GM18508 (cell line): ENCODE data around the gene SNED1.

Experiments used
- ATAC-seq: cut with Tn5 transposase; IDR thresholded peaks from one replicate; pipeline ENCODE4 v1.9.1; 2021; ENCODE audit warnings: moderate number of reproducible peaks; ENCODE audit not compliant: insufficient read depth, unreplicated experiment

Gene SNED1

DNA sequence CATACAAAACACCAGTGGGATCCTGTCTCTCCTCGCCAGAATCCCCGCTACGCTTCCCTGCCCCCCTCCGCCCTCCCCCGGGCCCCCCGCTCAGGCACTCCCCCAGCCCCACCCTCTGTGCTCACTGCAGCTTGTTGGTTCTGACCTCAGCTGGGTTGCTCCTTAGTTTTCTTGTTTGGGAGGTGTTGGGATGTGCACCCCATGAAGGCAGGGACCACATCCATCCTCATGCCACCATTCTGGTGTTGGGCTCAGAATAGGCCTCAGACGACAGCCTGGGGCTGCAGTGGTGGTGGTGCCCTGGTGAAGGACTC lies 4.6 kb downstream of the SNED1 start:
- ATAC-seq: no peak

- ATAC-seq: no peak
Measured at GRCh38 chr2:241003369-241003768, 5.0 kb downstream of the SNED1 start.

DNA sequence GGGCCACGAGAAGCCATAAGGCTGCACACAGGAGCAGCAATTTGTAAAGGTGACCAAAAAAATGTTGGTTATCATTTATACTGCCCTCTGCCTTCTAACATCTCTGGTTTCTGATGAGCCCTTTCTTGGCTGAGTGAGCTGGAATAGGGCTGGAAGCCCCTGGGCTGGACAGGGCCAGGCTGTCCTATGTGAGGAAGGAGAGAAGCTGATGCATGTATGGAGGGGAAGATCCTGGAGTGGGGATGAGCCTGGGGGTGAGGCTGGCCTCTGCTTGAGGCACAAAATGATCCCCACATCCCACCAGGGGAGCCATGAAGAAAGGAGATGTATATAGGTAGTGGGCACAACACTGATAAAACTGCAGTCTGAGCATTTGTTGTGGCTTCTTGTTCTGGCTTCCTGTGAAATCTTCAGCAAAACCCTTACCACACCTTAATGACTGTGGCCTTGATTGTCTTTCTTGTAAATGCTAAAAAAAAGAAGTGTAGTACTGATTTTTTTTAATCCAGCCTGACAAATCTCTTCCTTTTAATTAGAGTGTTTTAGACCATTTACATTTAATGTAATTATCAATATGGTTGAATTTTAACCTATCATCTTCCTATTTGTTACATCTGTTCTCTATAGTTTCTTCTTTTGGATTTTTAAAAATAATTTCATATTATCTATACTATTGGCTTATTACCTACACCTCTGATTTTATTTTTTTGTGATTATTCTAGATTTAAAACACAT lies 5.6 kb downstream of the SNED1 start:
- no peak for ATAC-seq

DNA sequence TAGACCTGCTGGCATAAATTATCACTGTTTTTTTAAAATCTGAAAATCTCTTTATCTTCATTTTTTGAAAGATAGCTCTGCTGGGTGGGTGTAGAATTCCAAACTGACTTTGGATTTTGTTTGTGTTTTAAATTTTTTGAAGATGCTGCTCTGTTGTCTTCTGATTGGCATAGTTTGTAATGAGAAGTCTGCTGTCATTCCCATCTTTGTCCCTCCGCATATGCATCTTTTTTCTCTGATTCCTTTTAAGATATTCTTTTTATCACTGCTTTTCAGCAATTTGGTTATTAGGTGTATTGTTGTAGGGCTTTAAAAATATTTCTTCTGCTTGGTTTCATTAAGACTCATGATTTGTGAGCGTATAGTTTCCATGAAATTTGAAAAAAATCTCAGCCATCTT lies 7.2 kb downstream of the SNED1 start:
- no peak for ATAC-seq

- ATAC-seq: no peak
Measured at GRCh38 chr2:241006412-241006811, 8.0 kb downstream of the SNED1 start.

GRCh38 chr2:241007111-241007510 lies 8.7 kb downstream of the SNED1 start:
- no peak for ATAC-seq

GRCh38 chr2:241007880-241008710 lies 9.7 kb downstream of the SNED1 start:
- ATAC-seq: no peak

DNA sequence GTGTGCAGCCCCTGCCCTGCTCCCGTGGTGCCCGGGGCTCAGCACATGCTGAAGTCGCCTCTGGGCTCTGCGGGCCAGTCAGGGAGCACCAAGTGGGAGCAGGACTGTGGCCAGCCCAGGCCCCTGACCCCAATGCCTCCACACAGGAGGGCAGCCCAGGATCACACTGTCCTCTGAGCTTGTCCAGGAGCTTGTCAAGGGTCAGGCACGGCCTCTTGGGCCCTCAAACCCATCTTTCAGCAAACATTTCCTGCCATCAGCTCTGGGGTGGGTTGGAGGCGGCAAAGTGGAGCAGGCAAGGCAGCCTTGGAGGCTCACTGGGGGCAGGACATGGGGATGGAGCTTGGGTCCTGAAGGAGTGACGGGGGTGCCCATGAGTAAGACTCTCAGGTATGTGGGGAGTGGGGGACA lies 10.3 kb downstream of the SNED1 start:
- no peak for ATAC-seq

DNA sequence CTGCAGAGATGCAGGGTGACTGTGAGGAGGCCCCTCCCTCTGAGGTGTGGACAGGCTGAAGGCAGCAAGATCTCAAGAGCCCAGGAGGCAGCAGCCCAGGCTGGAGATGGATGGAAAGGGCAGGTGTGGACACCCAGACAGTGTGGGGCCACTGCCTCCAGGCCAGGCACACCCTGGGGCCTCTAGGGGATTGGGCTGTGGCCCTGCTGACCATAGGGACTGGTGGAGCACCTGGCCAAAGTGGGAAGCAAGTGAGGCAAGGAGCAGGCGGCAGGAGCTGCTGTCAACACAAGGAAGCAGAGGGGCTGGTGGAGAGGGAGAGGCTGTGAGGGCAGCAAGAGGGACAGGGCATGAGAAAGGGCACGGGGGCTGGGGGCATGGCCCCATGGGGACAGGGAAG lies 10.8 kb downstream of the SNED1 start:
- no peak for ATAC-seq

DNA sequence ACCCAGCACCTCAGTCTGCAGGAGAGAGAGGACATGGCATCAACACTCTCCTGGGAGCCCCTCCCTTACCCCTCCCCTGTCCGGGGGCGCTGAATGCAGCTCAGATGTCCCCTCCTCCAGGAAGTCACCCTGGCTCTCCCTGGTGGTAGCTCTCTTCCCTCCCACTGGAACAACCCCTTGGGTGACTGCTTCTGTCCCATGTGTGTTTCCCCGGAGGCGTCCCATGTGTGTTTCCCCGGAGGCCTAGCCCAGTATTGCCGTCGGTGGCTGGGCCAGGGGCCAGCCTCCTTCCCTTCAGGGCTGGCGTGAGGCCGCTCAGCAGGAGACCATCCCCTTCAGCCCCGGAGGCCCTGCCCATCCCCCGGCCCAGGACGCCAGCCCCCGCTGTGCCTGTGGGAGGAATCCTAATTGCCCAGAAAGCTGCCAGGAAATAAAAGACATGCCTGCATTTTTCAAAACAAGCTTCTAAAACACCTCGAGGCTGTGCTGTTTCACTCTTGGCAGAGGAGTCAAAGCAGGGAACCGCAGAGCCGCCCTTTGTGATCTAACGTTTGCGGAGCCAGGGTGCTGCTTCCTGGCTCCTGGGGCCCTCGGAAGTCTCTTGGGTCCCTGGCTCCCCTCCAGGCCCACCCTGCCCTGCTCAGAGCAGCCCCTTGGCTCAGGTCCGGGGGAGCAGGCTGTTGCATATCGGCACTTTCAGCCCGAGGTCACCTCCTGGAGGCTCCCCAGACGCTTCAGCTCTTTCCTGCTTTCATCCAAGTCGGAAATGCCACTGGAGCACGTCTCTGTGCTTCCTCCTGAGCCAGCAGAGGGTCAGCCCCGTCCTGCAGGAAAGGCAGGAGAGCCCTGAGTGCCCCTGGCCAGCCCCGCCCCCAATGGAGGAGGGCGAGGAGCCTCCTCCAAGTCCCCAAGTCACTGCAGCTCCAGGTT lies 11.4 kb downstream of the SNED1 start:
- no peak for ATAC-seq

- no peak for ATAC-seq
Measured at GRCh38 chr2:241010531-241011295, 12.3 kb downstream of the SNED1 start.

- no peak for ATAC-seq
Measured at GRCh38 chr2:241011296-241011600, 12.8 kb downstream of the SNED1 start.

DNA sequence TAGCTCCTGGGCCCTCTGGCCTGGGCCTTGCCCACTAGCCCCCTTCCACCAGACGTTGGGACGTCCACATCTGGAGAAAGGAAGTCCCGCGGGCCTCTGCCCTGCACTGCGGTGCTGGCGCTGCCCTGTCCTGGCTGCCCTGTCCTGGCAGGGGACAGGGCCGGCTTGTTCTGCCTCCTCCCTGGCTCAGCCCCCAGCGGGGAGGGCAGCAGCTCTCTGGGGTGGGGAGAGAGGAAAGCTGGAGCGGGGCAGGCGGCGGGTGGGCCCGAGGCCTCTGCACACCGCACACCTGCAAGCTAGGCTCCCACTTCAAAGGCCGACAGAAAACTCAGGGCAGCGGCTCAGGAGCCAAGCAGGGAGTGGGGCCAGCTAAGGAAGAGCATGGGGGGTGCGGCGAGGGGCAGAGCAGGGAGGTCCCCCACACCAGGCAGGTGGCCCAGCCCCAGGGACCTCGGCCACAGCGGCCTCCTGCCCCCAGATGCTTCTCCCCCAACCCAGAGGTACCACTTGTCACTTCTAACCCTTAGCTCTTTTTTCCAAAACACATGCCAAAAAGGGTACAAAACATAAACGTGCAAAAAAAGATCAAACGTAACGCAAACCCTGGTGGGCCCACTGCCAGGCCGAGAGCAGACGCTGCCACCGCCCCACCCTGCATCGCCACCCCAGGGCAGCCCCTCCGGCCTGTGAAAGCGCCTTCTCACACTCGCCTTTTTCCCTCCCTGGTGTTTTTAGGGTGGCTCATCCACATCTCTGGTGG lies 13.5 kb downstream of the SNED1 start:
- no peak for ATAC-seq

GRCh38 chr2:241014224-241014623 lies 15.8 kb downstream of the SNED1 start:
- no peak for ATAC-seq

DNA sequence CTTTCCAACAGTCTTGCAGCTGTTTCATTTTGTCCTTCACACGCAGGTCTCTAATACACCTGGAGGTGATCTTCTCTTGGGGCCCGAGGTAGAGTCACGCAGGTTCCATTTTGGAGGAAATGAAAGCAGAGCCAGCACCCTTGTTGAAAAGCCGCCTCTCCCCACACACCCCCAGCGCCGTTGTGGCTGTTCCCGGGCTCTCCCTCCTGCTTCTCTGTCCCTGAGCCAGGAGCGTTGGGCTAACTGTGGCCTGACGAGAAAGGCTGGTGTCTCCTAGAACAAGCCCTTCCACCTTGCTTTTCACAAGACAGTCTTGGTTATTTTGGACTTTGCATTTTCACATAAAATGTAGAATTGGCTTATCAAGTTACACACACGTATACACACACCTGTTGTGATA lies 16.3 kb downstream of the SNED1 start:
- no peak for ATAC-seq

DNA sequence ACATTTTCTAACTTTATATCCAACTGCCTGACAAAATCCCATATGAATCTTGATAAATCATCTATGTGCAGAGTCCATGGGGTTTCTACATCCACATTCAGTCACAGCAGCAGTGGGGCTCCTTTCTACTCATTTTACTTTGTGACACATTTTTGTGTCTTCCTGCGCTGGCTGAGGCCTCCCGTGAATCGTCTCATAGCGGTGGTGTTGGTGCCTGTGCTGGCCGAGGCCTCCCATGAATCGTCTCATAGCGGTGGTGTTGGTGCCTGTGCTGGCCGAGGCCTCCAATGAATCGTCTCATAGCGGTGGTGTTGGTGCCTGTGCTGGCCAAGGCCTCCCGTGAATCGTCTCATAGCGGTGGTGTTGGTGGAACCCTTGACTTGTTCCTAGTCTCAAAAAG lies 17.0 kb downstream of the SNED1 start:
- ATAC-seq: no peak

DNA sequence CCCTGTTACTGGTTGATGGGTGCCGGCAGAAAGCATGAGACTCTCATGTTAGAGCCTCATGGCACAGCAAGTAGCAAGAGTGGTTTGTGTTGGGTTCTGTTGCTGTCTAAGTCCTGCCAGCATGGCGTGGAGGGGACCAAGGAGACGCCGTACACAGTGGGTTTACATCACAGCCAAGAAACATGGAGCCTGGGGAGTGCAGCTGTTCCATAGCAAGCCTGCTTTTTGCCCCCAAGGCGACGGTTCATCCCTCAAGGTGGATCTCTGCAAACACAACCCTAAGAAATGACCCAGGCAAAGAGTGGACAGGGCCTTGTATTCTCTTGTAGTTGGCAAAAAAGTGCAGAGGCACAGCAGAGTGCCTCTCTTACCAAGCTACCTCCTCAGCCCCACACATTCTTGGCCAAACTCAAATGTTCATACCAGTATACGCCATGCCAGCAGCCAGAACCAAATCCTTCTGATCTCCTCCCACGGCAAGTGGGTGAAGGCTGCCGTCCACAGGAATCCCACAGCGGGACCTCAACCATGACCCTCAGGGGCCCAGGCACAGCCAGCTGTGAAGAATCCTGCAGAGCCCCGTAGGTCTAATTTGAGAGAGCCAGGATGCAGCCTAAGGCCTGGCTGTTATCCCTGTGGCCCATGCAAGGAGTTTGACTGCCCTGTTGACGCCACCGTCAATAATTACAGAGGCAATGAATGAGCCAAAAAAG lies 19.0 kb downstream of the SNED1 start:
- no peak for ATAC-seq

- ATAC-seq: no peak
Measured at GRCh38 chr2:241018051-241018891, 19.9 kb downstream of the SNED1 start.
